GM23248 (cell line): ENCODE measurements around the gene ARHGAP5.

Experiments
- EZH2 ChIP-seq: fragments of 200-600 bp; sonication (generic); IDR thresholded peaks from 2 replicates; pipeline ENCODE4 v1.6.1; 2018; ENCODE audit warnings: antibody characterized with exemption, mild to moderate bottlenecking; ENCODE audit not compliant: insufficient read depth, poor library complexity, severe bottlenecking
- EZH2phosphoT487 ChIP-seq: fragments of 200-600 bp; sonication (generic); IDR thresholded peaks from 2 replicates; pipeline ENCODE4 v1.6.1; 2018; ENCODE audit warnings: antibody characterized with exemption, moderate library complexity, mild to moderate bottlenecking, low read depth; ENCODE audit not compliant: insufficient read depth

- TF ChIP-seq EZH2: no peak
- TF ChIP-seq EZH2phosphoT487: no peak
Observed at GRCh38 chr14:32128703-32129102, 51.6 kb downstream of the ARHGAP5 start.
